ENCODE data around the gene VASH1.

VASH1 gene

DNA sequence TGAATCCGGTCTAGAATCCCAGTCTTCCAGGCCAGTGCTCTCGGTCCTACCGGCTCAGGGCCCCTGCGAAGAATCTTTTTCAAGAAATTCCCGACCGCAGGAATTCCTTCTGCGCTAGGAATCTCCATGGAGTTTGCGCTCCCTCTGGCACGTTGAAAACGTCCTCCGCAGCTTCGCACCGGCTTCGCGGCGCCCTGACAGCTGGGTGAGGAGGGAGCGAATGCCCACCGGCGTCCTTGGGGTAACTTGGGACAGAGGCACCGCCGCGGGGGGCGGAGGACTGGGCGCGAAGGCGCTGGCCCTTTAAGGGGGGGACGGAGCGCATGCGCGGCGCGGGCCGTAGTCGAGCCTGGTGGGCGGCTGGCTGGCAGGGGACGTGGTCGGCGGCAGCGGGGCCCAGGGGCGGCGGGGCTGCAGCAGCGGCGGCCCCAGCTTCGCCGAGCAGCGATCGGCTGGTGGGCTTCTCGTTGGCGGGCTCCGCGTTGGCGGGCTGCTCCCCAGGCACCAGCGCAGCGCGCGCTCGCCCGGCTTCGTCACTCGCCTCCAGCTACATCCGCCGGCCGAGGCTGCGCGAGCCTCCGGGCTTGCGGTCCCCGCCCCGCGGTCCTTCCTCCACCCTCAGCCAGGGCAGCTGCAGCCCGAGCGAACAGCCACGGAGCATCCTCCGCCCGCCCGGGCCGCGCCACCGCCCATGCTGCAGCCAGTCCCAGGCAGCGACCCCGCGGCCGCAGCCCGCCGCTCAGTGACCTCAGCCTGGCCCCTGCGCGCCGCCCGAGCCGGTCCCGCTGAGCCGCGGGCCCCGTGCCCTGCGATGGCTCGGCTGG lies at the start of gene VASH1:
TSS of gene VASH1 (plus strand) at position 333 of the 824 bp plus-strand sequence. CDS start 1,354 bp downstream, outside the sequence.
- Histone ChIP-seq H3K79me2 (ENCODE audit: insufficient read depth, low read length) (peaks cover 7% of the 10 kb centered on the region; the same call in 1 of the 2 replicates), H3K36me3 (ENCODE audit: insufficient read depth, low read length) (no peaks in the 10 kb centered on the region), H3K9ac (ENCODE audit: low read depth, low read length, poor library complexity, severe bottlenecking) (peak within 1 kb of the TSS; percentile 66), H3K4me1 (ENCODE audit: insufficient read depth, low read length, poor library complexity, severe bottlenecking) (peaks cover 23% of the 10 kb centered on the region), H3K9me2 (replicated peaks; ENCODE audit: low read depth, low read length) (no peaks in the 10 kb centered on the region), H2AFZ (ENCODE audit: low read length) (peak within 1 kb of the TSS; percentile 85), H3K9me3 (ENCODE audit: insufficient read depth, low read depth, low read length) (no peaks in the 10 kb centered on the region), H4K20me1 (ENCODE audit: insufficient read depth, low read length, poor library complexity, severe bottlenecking) (peaks cover 10% of the 10 kb centered on the region), H3K4me2 (ENCODE audit: low read depth, low read length, poor library complexity, severe bottlenecking) (peak within 1 kb of the TSS; percentile 76), H3F3A (ENCODE audit: low read depth) (no peaks in the 10 kb centered on the region), H3K4me3 (ENCODE audit: low read length, poor library complexity, severe bottlenecking) (peak within 1 kb of the TSS; percentile 79), H3K27me3 (ENCODE audit: insufficient read depth, low read length, poor library complexity, severe bottlenecking) (no peaks in the 10 kb centered on the region)
- TF ChIP-seq EZH2phosphoT487 (IDR thresholded peaks at IDR 0.05; ENCODE audit: borderline replicate concordance) = no peak
- TF ChIP-seq, protein P1, sequence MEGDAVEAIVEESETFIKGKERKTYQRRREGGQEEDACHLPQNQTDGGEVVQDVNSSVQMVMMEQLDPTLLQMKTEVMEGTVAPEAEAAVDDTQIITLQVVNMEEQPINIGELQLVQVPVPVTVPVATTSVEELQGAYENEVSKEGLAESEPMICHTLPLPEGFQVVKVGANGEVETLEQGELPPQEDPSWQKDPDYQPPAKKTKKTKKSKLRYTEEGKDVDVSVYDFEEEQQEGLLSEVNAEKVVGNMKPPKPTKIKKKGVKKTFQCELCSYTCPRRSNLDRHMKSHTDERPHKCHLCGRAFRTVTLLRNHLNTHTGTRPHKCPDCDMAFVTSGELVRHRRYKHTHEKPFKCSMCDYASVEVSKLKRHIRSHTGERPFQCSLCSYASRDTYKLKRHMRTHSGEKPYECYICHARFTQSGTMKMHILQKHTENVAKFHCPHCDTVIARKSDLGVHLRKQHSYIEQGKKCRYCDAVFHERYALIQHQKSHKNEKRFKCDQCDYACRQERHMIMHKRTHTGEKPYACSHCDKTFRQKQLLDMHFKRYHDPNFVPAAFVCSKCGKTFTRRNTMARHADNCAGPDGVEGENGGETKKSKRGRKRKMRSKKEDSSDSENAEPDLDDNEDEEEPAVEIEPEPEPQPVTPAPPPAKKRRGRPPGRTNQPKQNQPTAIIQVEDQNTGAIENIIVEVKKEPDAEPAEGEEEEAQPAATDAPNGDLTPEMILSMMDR (conservative IDR thresholded peaks at IDR 0.05; ENCODE audit: low read length) = no peak

- Histone ChIP-seq H4K20me1 (ENCODE audit: insufficient read depth, low read length, poor library complexity, severe bottlenecking) (no peaks in the 10 kb centered on the region), H3K4me2 (ENCODE audit: low read depth, low read length, poor library complexity, severe bottlenecking) (no peak overlapping the region), H3K36me3 (ENCODE audit: insufficient read depth, low read length) (no peaks in the 10 kb centered on the region), H3K79me2 (ENCODE audit: insufficient read depth, low read length) (no peaks in the 10 kb centered on the region), H2AFZ (ENCODE audit: low read length) (no peak overlapping the region), H3F3A (ENCODE audit: low read depth) (no peaks in the 10 kb centered on the region), H3K9me2 (replicated peaks; ENCODE audit: low read depth, low read length) (no peaks in the 10 kb centered on the region), H3K4me1 (ENCODE audit: insufficient read depth, low read length, poor library complexity, severe bottlenecking) (peaks cover 1% of the 10 kb centered on the region), H3K9me3 (ENCODE audit: insufficient read depth, low read depth, low read length) (no peaks in the 10 kb centered on the region), H3K27me3 (ENCODE audit: insufficient read depth, low read length, poor library complexity, severe bottlenecking) (no peaks in the 10 kb centered on the region), H3K9ac (ENCODE audit: low read depth, low read length, poor library complexity, severe bottlenecking) (no peak overlapping the region), H3K4me3 (ENCODE audit: low read length, poor library complexity, severe bottlenecking) (no peak overlapping the region)
- TF ChIP-seq, protein P1 (conservative IDR thresholded peaks at IDR 0.05; ENCODE audit: low read length) = no peak
- TF ChIP-seq EZH2phosphoT487 (IDR thresholded peaks at IDR 0.05; ENCODE audit: borderline replicate concordance) = no peak
Observed at GRCh38 chr14:76713121-76713520, 48.1 kb upstream of the VASH1 start.

DNA sequence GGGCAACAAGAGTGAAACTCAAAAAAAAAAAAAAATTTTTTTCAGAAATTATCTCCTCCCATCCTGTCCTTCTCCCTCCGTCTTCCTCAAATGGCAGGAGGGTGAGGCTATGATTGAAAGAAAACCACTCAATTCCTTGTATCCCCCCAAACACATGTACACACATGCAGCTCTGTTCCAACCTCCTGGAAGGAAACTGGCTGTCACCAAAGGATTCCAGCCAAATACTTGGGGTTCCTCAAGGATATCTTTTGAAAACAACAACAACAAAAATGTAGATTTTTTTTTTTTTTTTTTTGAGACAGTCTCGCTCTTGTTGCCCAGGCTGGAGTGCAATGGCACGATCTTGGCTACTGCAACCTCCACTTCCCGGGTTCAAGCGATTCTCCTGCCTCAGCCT lies 46.8 kb upstream of the VASH1 start:
- no peak overlapping the region for H2AFZ ChIP-seq (ENCODE audit: low read length)
- no peak overlapping the region for H3K4me2 ChIP-seq (ENCODE audit: low read depth, low read length, poor library complexity, severe bottlenecking)
- TF ChIP-seq, protein P1 (conservative IDR thresholded peaks at IDR 0.05; ENCODE audit: low read length) = no peak
- no peak for TF ChIP-seq EZH2phosphoT487 (IDR thresholded peaks at IDR 0.05; ENCODE audit: borderline replicate concordance)
- no peaks in the 10 kb centered on the region for H4K20me1 ChIP-seq (ENCODE audit: insufficient read depth, low read length, poor library complexity, severe bottlenecking)
- no peak overlapping the region for H3K9ac ChIP-seq (ENCODE audit: low read depth, low read length, poor library complexity, severe bottlenecking)
- H3K4me1 ChIP-seq (ENCODE audit: insufficient read depth, low read length, poor library complexity, severe bottlenecking) = peaks cover 6% of the 10 kb centered on the region
- H3K79me2 ChIP-seq (ENCODE audit: insufficient read depth, low read length) = no peaks in the 10 kb centered on the region
- H3K36me3 ChIP-seq (ENCODE audit: insufficient read depth, low read length) = no peaks in the 10 kb centered on the region
- H3K9me3 ChIP-seq (ENCODE audit: insufficient read depth, low read depth, low read length) = no peaks in the 10 kb centered on the region
- H3K27me3 ChIP-seq (ENCODE audit: insufficient read depth, low read length, poor library complexity, severe bottlenecking) = no peaks in the 10 kb centered on the region
- H3F3A ChIP-seq (ENCODE audit: low read depth) = no peaks in the 10 kb centered on the region
- H3K4me3 ChIP-seq (ENCODE audit: low read length, poor library complexity, severe bottlenecking) = no peak overlapping the region
- H3K9me2 ChIP-seq (replicated peaks; ENCODE audit: low read depth, low read length) = no peaks in the 10 kb centered on the region
